ENCODE data around the gene DDAH2.

GRCh38 chr6:31683591-31683990, 45.5 kb downstream of the DDAH2 start:
- no peak for TF ChIP-seq CTCF (IDR thresholded peaks at IDR 0.05 in 2 of 3, conservative IDR thresholded peaks at IDR 0.05 in 1 of 3; ENCODE audit: control insufficient read depth in 2 of 3, extremely low read depth in 1 of 3, insufficient read depth in 1 of 3, low read depth in 3 of 3, low read length in 3 of 3)
- no peak for TF ChIP-seq POLR2AphosphoS5 (IDR thresholded peaks at IDR 0.05; ENCODE audit: low read length)
- no peak for TF ChIP-seq SPI1 (IDR thresholded peaks at IDR 0.05; ENCODE audit: borderline replicate concordance, insufficient read depth, low read depth, low read length)
- no peak for TF ChIP-seq SIN3A (IDR thresholded peaks at IDR 0.05; ENCODE audit: low read depth, low read length)
- no peak for TF ChIP-seq RAD51 (IDR thresholded peaks at IDR 0.05)
- no peak for TF ChIP-seq EP300 (IDR thresholded peaks at IDR 0.05; ENCODE audit: borderline replicate concordance in 1 of 2, control insufficient read depth in 1 of 2, low read depth in 2 of 2, low read length in 2 of 2)
- no peak for TF ChIP-seq ZBTB33 (IDR thresholded peaks at IDR 0.05)
- TF ChIP-seq RFX5 (IDR thresholded peaks at IDR 0.05; ENCODE audit: low read depth, low read length): no peak
- no peak for TF ChIP-seq BCLAF1 (IDR thresholded peaks at IDR 0.05)
